Endothelial cell of umbilical vein (primary cell): ENCODE data around the gene PIGW.

Experiments used
- CTCF ChIP-seq, 2 donors: IDR thresholded peaks; 1 replicate in 1 of 2; 2 replicates in 1 of 2; pipeline ENCODE4 v1.5.1; 2011; ENCODE audit warnings: low read length in 2 of 2, mild to moderate bottlenecking in 2 of 2, moderate library complexity in 2 of 2, control low read depth in 1 of 2, inconsistent platforms in 1 of 2, low read depth in 1 of 2; ENCODE audit not compliant: insufficient read depth in 1 of 2; ENCODE audit errors: extremely low read depth in 1 of 2
- EZH2 ChIP-seq: IDR thresholded peaks from 2 replicates; pipeline ENCODE4 v1.6.1; 2012; ENCODE audit warnings: borderline replicate concordance, low read depth, mild to moderate bottlenecking, moderate library complexity, low read length, inconsistent platforms; ENCODE audit not compliant: severe bottlenecking
- FOS ChIP-seq: IDR thresholded peaks from 2 replicates; pipeline ENCODE4 v1.6.1; 2011; ENCODE audit warnings: mild to moderate bottlenecking, low read length, moderate library complexity, borderline replicate concordance; ENCODE audit not compliant: insufficient read depth
- POLR2A ChIP-seq: IDR thresholded peaks from 2 replicates; pipeline ENCODE4 v1.6.1; 2012; ENCODE audit warnings: low read depth, mild to moderate bottlenecking, control low read depth, low read length
- POLR2AphosphoS5 ChIP-seq: IDR thresholded peaks from 2 replicates; pipeline ENCODE4 v1.6.1; 2012; ENCODE audit warnings: low read depth, mild to moderate bottlenecking, control low read depth, low read length, moderate library complexity; ENCODE audit not compliant: insufficient read depth
- TF ChIP-seq, protein P1 (sequence below): IDR thresholded peaks from 2 replicates; pipeline ENCODE4 v1.6.1; 2011; ENCODE audit not compliant: insufficient read depth, insufficient read length

- TF ChIP-seq CTCF (IDR thresholded peaks at IDR 0.05; ENCODE audit: extremely low read depth in 1 of 2, insufficient read depth in 1 of 2, low read depth in 1 of 2, low read length in 2 of 2), result no peak
- no peak for TF ChIP-seq POLR2A
- no peak for TF ChIP-seq FOS
- TF ChIP-seq POLR2AphosphoS5, result no peak
- no peak for TF ChIP-seq EZH2
- TF ChIP-seq, protein P1, sequence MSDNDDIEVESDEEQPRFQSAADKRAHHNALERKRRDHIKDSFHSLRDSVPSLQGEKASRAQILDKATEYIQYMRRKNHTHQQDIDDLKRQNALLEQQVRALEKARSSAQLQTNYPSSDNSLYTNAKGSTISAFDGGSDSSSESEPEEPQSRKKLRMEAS, result no peak
These were observed 42.0 kb downstream of the PIGW start for GRCh38 chr17:36576793-36577192.
